ENCODE measurements around the gene TMPRSS9.

TMPRSS9 gene

GRCh38 chr19:2328401-2329148, 31.5 kb upstream of the TMPRSS9 start, which contains the start of the genes LSM7 and SPPL2B:
Gene LSM7 (minus strand): TSS chr19:2328586. CDS start chr19:2328566, 20 bp downstream.
Gene SPPL2B (plus strand): TSS chr19:2328684. CDS start chr19:2328710, 26 bp downstream.
- DNase-seq (ENCODE audit: low read depth, low spot score) = peak; percentile 85
- peak within 1 kb of the TSS; percentile 91 for H3K4me3 ChIP-seq (ENCODE audit: low read length)

DNA sequence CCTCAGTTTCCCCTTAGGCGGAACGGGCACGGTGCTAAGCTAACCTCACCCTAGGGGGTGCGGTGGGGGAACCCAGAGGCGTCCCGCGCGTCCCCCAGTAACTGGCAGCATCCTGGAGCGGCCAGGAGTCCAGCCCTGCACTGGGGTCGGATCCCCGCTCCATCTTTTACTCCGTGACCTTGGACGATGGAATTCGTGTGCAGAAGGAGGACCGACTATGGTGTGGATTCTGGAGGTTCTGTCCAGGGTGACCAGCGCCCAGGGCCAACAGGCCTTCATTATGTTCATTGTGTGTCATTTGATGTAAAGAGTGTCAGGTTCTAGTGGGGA, 31.0 kb upstream of the TMPRSS9 start:
- H3K4me3 ChIP-seq (ENCODE audit: low read length) = peak overlapping the region; percentile 91
- DNase-seq (ENCODE audit: low read depth, low spot score) = no peak

GRCh38 chr19:2329501-2329916, 30.6 kb upstream of the TMPRSS9 start:
- DNase-seq (ENCODE audit: low read depth, low spot score) = no peak

GRCh38 chr19:2330255-2330631, 29.8 kb upstream of the TMPRSS9 start:
- DNase-seq (ENCODE audit: low read depth, low spot score) = no peak
- no peak overlapping the region for H3K4me3 ChIP-seq (ENCODE audit: low read length)

More at GRCh38 chr19:2329501-2329916, 30.6 kb upstream of the TMPRSS9 start:
- peak overlapping the region; percentile 91 for H3K4me3 ChIP-seq (ENCODE audit: low read length)

DNA sequence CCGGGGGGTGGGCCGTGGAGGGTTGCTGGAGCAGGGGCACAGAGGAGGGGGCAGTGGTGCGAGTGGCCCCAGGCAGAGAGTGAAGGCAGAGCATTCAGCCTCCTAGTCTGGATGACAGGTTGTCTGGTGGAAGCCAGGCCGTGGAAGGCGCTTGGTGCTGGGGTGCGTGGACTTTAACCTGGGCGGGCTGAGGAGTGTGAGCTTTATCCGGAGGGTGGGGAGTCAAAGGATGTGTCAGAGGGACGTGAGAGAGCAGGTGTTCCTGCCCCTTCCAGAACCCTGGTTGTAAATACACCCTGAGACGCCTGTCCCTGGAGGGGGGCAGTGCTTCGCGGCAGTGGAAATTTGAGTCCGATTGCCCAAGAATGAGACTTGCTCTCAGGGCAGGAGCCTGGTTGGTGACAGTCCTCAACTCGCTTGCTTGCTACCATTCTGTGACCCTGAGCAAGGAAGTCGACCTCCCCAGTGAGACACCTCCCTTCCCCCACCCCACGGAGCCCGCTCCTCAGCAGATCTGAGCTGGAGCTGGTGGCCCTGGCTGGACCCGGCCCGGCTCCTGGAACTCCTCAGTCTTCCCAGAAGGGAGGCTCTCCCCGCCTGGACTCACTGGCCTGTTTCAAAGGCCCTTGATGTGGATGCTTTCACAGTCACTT, 29.3 kb upstream of the TMPRSS9 start:
- no peak for DNase-seq (ENCODE audit: low read depth, low spot score)
- H3K4me3 ChIP-seq (ENCODE audit: low read length) = no peak overlapping the region

DNA sequence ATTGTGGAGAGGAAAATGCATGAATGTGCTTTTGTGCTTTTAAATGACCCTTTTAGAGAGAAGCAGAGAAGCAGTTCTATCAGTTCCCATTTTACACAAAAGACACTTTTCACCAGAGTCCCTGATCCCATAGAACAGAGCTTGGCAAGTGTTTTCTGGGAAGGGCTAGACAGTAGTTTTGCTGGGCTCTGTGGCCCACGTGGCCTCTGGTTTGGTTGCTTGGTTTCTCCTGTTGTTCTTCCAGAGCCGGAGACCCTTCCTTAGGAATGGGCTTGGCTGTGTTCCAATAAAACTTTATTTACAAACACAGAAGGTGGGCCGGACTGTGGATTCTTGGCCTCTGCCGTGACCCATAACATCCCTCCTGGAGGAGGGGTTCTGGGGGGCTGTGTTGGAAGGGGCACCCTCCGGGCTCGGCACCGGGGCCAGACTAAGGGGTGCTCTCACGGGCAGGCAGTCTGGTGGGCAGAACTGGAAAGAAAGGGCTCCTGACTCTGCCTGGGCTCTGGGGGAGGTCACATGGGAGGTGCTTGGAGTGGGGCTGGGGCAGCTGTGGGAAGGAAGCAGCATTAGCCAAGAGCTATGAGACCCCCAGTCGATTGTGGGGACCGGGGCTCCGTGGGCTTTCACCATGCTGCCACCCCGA, 28.3 kb upstream of the TMPRSS9 start:
- no peak for DNase-seq (ENCODE audit: low read depth, low spot score)
- peak overlapping the region; percentile 23; the same call in 1 of the 2 replicates for H3K4me3 ChIP-seq (ENCODE audit: low read length)

DNA sequence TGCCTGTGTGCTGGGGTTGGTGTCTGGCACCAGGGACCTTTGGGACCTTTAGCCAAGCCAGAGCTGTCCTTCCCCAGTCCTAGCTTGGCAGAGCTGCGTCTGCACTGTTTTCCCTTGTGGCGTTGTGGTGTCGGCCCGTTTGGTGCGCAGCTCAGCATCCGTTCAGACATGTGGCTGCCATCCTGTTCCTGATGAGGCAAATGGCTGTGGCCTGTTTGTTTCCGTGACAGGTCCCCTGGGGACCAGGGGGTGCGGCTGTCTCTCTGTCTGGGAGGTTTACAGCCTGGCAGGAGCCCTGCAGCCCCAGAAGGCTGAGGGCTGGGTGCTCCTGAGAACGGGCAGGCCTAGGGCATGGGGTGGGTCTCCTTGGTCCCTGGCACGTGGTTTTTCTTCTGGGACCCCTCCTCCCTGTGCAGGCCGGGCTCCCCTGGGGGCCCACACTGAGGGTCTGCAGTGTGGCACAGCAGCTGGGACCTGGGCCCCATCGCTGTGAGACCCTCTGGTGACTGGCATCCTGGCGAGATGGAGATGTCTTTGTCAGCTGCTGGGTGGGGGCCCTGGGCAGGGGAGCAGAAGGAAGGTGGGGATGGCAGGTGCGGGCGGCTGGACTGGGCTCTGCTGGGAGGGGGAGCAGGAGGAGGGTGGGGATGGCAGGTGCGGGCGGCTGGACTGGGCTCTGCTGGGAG, 27.6 kb upstream of the TMPRSS9 start:
- DNase-seq (ENCODE audit: low read depth, low spot score) = peak; percentile 42
- peak overlapping the region; percentile 23 for H3K4me3 ChIP-seq (ENCODE audit: low read length)

GRCh38 chr19:2333027-2333806, 26.8 kb upstream of the TMPRSS9 start:
- DNase-seq (ENCODE audit: low read depth, low spot score) = no peak
- no peak overlapping the region for H3K4me3 ChIP-seq (ENCODE audit: low read length)

DNA sequence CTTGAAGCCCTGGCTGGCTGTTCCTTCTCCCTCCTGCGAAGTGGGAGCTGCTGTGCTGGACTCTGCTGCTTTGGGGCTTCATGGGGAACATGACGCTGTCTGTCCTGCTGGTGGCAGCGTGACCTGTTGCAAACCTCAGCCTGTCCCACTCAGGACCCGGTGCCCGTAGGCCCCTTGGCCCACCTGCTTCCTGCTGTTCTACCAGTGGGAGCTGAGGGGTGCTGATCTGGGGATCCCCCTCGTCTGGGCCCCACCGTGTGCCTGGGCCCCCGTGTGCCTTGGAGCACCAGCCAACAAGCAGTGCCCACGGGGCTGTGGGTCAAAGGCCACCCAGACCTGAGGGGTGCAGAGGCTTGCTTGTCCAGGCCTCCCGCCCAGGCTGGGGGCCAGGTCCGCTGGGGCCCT, 26.3 kb upstream of the TMPRSS9 start:
- no peak overlapping the region for H3K4me3 ChIP-seq (ENCODE audit: low read length)
- DNase-seq (ENCODE audit: low read depth, low spot score) = no peak

- no peak for DNase-seq (ENCODE audit: low read depth, low spot score)
- no peak overlapping the region for H3K4me3 ChIP-seq (ENCODE audit: low read length)
Observed at GRCh38 chr19:2334426-2334825, 25.6 kb upstream of the TMPRSS9 start.

GRCh38 chr19:2334986-2335846, 24.8 kb upstream of the TMPRSS9 start:
- no peak for DNase-seq (ENCODE audit: low read depth, low spot score)
- H3K4me3 ChIP-seq (ENCODE audit: low read length) = no peak overlapping the region

DNA sequence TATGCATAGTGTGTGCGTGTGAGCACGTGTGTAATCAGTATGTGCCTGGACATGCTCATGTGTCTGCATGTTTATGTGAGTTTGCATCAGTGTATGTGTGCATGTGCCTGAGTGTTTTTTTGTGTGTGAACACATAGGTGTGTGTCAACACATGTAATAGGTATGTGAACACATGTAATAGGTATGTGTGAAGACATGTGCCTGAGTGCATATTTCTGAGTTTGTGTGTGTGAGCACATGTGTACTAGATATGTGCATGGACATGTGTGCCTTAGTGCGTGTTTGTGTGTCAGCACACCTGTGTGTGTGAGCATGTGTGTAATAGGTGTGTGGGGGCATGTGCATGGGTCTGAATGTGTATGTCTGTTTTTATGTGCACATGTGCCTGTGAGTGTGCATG, 24.2 kb upstream of the TMPRSS9 start:
- H3K4me3 ChIP-seq (ENCODE audit: low read length) = no peak overlapping the region
- DNase-seq (ENCODE audit: low read depth, low spot score) = no peak

DNA sequence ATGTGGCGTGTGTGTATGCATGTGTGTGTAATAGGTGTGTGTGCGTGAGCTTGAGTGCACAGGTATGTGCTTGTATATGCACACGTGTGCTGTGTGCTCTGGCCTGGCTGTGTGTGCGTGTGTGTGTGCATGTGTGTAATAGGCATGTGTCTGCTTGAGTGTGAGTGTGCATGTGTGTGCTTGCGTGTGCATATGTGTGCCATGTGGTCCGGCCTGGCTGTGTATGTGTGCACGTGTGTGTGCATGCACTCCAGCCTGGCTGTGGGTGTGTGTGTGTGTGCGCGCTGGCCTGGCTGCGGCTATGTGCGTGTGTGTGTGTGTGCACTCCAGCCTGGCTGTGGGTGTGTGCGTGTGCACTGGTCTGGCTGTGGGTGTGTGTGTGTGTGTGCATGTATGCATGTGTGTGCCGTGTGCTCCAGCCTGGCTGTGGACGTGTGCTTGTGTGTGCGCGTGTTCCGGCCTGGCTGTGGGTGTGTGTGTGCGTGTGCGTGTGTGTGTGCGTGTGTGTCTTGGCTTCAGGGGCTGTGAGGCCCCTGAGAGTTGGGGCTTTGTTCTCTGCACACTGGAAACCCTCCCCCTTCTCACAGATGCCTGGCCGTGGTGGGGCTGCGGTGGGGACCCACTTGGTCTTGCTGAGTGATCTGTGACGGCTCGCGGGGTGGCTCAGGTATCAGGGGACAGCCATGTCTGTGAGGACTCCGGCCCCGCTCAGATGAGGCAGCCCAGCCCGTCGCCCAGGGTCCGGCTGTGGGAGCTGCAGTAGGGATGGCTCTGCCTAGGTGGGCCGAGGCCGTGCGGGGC, 23.3 kb upstream of the TMPRSS9 start:
- DNase-seq (ENCODE audit: low read depth, low spot score) = no peak
- no peak overlapping the region for H3K4me3 ChIP-seq (ENCODE audit: low read length)

DNA sequence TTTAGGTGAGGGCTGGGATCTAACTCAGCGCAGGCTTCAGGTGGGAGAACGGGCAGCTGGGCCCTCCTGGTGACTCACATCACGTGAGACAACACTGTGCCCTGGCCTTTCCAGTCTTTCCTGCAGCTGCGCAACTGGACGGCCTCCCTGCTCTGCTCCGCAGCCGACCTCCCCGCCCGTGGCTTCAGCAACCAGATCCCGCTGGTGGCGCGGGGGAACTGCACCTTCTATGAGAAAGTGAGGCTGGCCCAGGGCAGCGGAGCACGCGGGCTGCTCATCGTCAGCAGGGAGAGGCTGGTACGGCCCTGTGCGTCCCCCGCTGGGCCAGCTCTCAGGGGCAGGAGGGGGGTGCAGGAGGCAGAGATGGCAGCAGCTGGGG, 22.7 kb upstream of the TMPRSS9 start:
- DNase-seq (ENCODE audit: low read depth, low spot score) = no peak
- no peak overlapping the region for H3K4me3 ChIP-seq (ENCODE audit: low read length)

GRCh38 chr19:2338055-2338615, 21.9 kb upstream of the TMPRSS9 start:
- H3K4me3 ChIP-seq (ENCODE audit: low read length) = no peak overlapping the region

GRCh38 chr19:2338751-2339643, 21.1 kb upstream of the TMPRSS9 start:
- no peak overlapping the region for H3K4me3 ChIP-seq (ENCODE audit: low read length)
- no peak for DNase-seq (ENCODE audit: low read depth, low spot score)

More at GRCh38 chr19:2338055-2338615, 21.9 kb upstream of the TMPRSS9 start:
- no peak for DNase-seq (ENCODE audit: low read depth, low spot score)
